ENCODE data around the gene PDE11A.
A peak's percentile ranks its signal among the peaks of the same experiment; 100 is the strongest.

PDE11A gene

DNA sequence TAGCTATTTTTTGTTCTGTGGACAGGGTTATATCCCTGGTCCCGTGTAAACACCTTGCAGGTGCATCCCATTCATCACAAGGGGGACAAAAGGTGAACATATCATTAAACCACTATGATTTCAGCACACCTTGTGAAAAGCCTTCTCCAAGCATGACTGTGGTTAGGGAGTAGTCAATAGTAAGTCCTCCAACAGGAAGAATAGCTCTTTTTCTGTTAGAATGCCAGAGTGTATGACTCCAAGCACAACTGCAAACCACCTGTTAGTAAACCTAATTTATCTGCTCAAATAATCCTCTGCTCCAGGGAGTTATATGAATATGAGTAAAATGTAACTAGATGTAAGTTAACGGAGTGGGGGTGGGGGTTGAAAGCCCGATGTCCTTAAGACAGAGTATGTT lies 439.5 kb downstream of the PDE11A start:
- no peak for DNase-seq (ENCODE audit: low read depth in 2 of 2)

DNA sequence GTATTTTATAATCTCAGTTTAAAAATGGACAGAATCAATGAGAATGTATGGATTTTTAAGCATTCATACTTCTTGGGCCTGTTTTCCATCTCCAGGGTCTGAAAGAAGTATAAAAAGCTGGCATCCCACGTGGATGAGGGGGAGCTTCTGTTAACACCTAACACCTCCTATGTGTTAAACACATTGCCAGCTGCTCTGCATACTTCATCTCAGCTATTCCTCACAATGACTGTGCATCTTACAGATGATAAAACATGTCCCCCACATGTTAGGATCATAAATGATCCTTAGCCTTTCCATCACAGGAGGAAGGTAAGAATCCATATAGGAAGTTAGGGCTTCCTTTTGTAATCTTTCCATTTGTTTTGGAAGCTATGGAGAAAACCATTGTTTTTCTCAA lies 440.9 kb downstream of the PDE11A start:
- no peak for DNase-seq (ENCODE audit: low read depth in 2 of 2)

GRCh38 chr2:177629357-177630024 lies 443.1 kb downstream of the PDE11A start:
- DNase-seq (ENCODE audit: low read depth in 2 of 2): no peak

DNA sequence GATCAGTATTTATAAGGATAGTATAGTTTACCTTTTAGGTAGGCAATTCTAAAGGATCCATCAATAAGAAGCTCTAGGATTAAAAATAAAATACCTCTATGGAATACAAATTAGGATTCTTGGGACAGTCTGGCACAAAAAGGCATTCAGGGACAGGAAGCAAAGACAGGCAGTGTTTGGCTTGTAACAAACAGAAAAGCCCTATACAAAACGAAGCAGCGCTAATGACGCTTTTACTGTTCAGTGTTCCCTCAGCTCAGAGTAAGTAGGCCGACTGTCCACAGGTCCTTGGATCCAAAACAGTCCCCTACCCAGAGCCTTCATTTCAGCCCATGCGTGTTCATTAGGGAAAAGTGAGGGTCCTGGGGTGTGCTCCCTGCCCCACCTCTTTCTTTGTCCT lies 443.7 kb downstream of the PDE11A start:
- no peak for DNase-seq (ENCODE audit: low read depth in 2 of 2)

DNA sequence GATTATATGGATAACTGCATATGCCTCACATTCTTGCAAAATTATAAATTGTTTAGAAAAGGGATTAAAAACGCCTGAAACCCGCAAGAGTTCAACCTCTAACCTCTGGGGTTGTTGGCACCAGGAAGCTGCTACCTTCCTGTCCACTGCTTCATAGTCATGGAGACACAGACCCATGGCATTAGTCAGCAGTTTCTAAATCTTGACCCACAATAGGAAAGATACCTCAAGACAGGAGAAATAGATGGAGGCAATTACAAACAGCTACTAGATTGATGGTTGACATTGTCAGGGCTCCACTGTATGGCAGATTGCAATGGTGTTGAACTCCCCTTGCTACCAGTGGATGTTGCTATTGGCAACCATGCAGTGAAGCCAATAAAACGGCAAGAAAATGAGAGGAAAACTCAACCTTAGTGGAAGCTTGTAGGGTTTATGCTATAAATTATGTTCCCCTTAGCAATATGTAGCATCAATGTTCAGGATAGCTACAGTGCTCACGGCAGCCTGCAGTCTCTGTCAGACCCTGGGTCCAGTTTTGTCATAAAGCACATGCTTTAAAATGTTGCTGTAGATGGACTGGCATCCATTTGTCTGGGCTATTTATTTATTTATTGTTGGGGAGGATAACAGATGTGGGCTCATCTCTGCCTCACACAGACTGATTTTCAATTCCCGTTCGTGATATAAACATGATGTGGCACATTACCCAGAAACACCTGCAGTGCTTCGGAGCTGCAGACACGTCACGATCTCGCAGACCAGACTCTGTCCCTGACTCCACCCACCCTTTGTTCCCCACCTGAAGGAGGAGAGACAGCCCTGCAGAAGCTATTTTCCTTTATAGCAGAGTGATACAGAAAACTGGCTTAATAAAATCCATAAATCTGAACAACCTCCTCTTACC lies 446.6 kb downstream of the PDE11A start:
- DNase-seq (ENCODE audit: low read depth in 2 of 2): no peak

DNA sequence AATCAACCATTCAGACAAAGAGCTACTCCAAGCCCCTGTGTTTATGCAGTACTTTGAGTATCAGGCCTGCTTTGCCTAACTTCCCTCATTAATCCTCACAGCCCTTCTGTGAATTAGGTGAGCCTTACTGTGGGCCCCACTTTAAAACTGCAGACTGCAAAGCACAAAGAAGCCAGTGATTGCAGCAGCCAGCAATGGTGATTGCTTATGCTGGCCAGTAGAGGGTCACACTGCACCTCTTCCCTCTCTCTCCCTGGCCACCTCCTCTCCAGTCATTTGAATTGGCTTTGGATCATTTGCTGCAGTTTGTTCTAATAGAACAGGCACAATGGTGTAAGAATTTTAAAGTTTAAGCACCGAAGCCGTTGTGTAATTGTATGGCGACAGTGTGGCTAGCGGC lies 450.1 kb downstream of the PDE11A start:
- DNase-seq (ENCODE audit: low read depth in 2 of 2): no peak

- DNase-seq (ENCODE audit: low read depth in 2 of 2): no peak
These were observed 452.6 kb downstream of the PDE11A start for GRCh38 chr2:177619986-177620385.

- no peak for DNase-seq (ENCODE audit: low read depth in 2 of 2)
These were observed 453.1 kb downstream of the PDE11A start for GRCh38 chr2:177619461-177619860.

- DNase-seq (ENCODE audit: low read depth in 2 of 2): peak; percentile 76 to 84
These were observed 454.0 kb downstream of the PDE11A start for GRCh38 chr2:177618255-177619253.

DNA sequence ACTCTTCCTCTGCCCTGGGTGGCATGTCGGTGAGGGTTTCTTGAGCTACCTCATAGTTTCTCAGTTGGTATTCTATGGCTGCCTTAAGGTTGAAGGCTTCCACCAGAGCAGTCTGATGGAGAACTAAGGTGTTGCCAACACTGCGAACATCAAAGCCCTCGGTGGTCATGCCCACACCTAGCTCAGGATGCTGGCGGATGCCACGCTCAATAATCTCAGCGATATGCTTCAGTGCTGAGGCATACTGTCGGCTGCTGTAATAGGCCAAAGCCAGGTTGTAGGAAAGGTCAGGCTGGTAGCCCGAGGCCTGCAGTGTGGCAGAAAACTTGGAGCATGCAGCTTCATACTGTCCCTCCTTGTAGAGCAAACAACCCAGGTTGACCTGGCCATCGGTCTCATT lies 454.7 kb downstream of the PDE11A start:
- DNase-seq (ENCODE audit: low read depth in 2 of 2): no peak

DNA sequence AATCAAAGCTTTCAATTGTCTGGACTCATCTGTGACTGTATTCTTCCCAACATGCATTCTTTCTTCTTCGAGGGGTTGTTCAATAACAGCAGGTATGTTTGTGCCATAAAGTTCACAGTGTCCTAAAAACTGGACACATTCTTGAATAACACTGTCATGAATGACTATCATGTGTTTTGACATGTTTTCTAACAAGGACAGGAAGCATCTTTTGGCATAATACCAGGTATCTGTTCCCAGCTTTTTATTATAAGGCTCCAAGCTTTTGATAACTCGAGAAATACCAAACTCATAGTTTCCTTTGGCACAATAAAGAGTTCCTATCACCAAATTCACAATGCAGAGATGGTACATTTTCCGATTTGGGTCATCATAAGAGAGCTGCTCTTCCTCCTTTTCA lies 455.8 kb downstream of the PDE11A start:
- DNase-seq (ENCODE audit: low read depth in 2 of 2): no peak

- no peak for DNase-seq (ENCODE audit: low read depth in 2 of 2)
These were observed 456.5 kb downstream of the PDE11A start for GRCh38 chr2:177616066-177616465.

- no peak for DNase-seq (ENCODE audit: low read depth in 2 of 2)
These were observed 459.9 kb downstream of the PDE11A start for GRCh38 chr2:177612659-177613058.

DNA sequence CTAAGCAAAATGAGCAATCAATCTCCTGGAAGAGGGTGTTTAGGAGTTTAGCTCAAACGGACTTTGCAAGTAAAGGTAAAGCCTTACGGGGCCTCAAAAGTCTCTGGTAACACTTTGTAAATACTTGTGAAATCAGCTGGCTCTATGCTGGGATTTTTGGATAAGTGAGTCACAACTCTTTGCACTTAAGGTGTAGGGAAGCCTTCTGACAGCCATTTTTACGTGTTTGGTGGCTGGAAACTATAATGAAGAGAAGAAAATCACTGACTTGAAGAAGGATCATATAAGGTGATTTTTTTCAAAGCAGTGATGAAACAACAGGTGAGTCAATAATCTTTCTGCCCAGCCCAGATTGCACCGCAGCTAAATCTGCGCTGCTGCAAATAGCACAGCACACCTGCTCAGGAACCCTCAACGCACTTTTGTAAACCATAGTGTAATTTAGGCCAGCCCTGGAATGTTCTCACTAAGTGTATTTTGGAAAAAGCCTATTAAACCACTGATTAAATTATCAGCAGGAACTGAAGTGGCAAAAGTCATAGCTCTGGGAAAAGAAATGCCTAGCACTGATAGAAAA lies 461.2 kb downstream of the PDE11A start:
- DNase-seq (ENCODE audit: low read depth in 2 of 2): no peak

DNA sequence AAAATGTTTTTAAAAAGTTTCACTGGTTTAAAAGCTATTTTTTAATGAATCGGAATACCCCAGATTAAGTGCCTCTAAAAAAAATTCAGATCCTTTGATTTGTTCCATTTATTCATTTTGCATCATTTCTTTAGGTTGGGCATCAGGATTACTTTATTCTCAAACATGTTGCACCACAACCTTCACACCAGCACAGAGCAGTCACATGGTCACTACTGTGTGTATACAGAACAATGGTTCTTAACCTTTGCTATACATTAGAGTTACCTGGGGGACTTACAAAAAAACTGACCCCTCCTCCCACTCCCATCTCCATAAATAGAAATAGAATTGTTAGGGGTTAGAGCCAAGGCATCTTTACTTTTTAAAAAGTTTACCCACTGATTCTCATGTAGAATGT lies 461.8 kb downstream of the PDE11A start:
- DNase-seq (ENCODE audit: low read depth in 2 of 2): no peak

DNA sequence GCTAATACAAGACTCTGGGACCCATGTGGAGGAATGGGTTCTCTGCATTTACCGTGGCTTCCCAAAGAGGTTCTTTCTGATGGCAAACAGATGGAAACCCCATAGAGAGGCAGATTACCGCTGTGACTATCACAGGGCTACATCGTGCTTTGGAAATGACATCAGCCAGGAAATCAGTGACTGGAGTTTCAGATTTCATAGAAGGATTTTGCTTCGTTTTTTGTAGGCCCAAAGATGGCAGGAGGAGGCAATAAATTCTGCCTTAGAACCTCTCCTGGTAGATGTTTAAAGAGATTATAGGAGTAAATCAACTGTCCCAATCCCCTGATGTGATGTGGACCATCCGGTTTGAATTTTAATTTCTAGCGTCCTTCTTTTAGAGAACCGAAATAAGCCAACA lies 465.9 kb downstream of the PDE11A start:
- no peak for DNase-seq (ENCODE audit: low read depth in 2 of 2)

DNA sequence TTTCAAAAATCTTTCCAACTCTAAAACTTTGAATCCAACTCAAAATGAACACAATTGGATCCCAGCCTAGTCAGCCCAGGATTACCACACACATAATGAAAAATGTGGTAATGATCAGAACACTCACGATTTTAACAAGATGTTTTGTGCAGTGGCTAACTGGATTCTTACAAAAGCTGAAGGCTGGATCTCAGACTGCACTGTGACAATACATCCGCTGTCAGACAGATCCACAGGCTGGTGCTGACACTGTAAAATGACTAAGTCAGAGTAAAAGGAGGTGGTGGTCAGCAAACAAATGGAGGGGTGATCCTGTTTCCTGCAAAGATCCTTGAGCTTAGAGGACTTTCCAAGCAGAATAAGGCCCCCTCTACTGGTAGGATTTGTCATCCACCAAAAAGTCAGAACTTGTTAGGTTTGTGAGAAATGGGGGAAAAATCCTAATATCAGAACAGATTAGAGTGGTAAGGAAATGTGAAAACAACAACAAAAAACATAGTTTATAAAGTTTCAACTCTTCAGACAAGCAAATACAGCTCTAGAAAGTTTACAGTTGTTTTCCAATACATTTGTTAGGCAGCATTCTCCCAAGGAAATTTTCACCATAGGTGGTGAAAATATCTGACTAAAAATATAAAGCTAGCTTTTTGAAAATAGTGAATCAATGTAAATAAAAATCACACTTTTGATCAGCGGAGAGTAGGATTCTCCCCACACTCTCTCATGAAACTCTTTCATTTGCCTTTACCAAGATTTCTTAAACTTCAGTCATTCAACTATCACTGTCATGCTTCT lies 468.1 kb downstream of the PDE11A start:
- no peak for DNase-seq (ENCODE audit: low read depth in 2 of 2)

DNA sequence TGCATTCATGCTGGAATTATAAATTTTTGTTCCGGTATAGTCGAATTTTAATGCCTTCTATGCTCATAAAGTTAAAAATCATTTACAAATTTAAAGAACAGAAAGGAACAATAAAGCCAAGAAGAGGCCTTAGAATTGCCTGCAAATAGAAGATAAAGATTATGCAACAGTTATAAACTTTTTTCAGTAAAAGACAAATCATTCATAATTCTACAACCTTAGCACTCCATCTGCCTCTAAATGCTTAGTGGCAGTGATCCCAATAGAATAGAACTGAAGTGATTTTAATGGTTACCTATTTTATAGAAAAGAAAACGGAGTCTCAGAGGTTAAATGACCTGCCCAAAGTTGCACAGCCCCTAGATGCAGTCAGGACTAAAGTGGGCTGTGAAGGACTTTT lies 468.8 kb downstream of the PDE11A start:
- no peak for DNase-seq (ENCODE audit: low read depth in 2 of 2)

DNA sequence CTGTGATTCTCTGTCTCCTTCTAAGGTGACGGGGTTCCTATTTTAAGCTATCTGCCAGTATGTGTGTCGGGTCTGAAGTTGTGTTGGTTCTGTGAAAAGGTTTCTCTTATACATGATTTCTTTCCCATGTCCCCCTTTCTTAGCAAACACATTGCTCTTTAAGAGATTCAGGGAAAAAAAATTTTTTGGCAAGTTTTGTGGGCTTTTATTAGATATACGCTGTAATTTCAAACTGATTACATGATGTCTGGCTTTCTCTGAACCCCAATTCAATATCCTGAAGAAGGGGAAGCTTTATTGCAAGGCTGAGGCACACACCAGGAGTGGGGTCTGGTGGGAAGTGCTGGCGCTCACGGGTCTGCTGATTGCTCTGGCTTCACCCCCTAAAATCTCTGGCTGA lies 469.4 kb downstream of the PDE11A start:
- DNase-seq (ENCODE audit: low read depth in 2 of 2): no peak

DNA sequence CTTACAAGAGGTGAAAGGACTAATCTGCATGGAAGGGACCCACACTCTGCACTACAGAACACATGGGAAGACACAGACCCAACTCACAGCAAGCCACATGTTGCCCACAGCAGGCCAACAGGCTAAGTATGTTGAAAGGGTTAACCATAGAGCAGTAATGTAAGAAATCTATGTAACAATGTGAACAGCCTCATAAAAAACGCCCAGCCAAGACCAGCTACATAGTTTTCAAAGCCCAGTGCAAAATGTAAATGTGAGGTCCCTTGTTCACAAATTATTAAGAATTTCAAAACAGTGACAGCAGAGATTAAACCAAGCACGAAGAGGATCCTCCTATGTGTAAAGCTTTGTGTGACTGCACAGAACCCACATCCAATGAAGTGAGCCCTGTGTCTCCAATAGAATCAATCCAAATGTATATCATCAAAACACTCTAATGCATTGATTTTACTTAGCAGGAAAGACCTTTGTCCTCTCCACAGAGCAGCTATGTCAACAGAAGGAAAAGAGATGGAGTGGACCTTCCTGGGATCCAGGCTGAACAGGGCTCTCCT lies 469.9 kb downstream of the PDE11A start:
- no peak for DNase-seq (ENCODE audit: low read depth in 2 of 2)

- DNase-seq (ENCODE audit: low read depth in 2 of 2): no peak
These were observed 471.7 kb downstream of the PDE11A start for GRCh38 chr2:177600917-177601316.
